ENCODE data around the gene MSL3B.
A peak's percentile ranks its signal among the peaks of the same experiment; 100 is the strongest.

Gene MSL3B

DNA sequence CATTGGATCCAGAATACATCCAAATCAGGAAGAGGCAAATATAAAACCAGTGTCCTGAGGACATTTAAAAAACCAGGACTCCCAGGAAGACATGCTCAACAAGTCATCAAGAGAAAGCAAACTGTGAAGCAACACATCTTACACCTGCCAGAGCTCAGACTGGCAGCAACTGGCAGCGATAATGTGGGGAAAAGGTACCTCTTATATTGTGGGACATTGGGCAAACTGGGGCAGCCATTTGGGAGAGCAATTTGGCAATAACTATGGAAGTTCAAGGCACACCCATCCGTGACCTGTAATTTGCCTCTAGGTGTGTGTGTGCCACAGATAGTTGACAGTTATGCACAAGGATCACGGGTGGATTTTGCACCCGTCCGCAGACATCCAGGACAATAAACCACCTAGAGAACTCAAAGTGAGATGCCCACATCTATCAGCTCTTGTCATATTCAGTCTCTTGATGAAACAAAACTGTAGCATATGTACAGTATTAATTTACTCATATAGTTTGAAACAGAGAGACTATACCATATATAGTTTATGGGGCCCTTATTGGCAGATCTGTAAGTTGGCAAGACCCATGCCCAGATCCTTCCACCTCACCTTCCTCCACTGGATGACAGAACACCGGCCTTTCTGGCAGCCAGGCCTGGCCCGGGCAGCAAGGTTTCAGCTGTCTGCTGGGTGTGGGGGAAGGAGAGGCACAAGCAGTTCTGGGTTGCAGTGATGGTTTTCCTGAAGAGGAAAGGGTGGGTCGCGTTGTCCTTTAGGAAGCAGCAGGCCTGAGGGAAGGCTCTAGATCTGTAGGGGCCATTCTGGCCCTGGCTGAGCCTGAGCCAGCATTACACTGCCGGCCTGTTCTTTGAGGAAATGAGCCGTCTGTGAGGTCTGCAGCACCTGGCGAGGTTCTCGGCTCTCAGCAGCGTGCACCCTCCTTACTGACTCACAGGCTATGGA is 32.7 kb downstream of the MSL3B start:
- Mint-ChIP-seq H3K27me3 (ENCODE audit: low read depth in 3 of 3) (peaks cover 0 to 2% (median 2%) of the 10 kb centered on the region in 3 donors), H3K27ac (peak overlapping the region in 2 of 6 donors; percentile 11 to 38), H3K4me3 (no peak overlapping the region), H3K36me3 (no peaks in the 10 kb centered on the region), H3K4me1 (no peaks in the 10 kb centered on the region), H3K9me3 (no peaks in the 10 kb centered on the region)
- DNase-seq: no peak

DNA sequence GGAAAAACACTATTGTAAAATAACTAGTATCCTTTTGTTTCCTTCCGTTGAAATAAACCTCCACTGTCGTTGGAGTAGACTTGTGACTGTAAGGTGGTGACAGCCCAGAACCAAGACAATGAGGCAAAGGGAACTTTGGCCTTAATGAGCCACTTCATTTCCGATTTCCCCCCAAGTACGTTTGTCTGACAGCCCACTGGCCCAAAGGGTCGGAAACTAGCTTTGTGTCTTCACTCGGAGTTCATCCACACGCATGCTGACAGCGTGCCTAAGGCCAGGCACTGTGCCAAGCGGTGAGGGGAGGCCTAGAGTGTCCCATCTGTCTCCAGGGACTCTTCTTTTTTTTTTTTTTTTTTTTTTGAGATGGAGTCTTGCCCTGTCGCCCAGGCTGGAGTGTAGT is 34.8 kb downstream of the MSL3B start:
- Mint-ChIP-seq H3K9me3 (no peaks in the 10 kb centered on the region), H3K4me3 (no peak overlapping the region), H3K27ac (no peak overlapping the region), H3K36me3 (no peaks in the 10 kb centered on the region), H3K27me3 (ENCODE audit: low read depth in 3 of 3) (peaks cover 0 to 2% (median 2%) of the 10 kb centered on the region in 3 donors), H3K4me1 (no peaks in the 10 kb centered on the region)
- DNase-seq: no peak

DNA sequence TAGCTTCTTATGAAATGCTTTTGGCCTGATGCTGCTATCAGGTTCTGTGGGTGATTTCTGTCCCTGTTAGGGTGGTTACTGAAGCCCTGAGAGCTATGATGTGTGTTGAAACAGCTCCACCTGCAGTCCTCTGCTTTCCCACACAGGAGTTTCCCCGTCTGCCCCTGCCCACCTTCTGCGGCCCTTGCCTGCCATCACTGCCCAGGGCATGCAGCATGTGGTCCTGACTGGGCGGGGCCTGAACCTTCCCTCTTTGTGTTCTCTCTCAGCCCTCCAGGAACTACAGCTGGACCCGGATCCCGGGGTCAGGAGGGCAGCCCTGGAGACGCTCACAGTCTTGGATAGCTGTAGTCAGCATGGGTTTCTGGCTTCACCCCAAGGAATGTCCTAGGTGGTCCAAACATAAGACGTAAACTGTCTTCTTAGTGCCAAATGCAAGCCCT is 35.3 kb downstream of the MSL3B start:
- no peaks in the 10 kb centered on the region for H3K36me3 Mint-ChIP-seq
- no peaks in the 10 kb centered on the region for H3K4me1 Mint-ChIP-seq
- no peaks in the 10 kb centered on the region for H3K9me3 Mint-ChIP-seq
- H3K4me3 Mint-ChIP-seq: no peak overlapping the region
- H3K27me3 Mint-ChIP-seq (ENCODE audit: low read depth in 3 of 3): peaks cover 0 to 3% (median 2%) of the 10 kb centered on the region in 3 donors
- H3K27ac Mint-ChIP-seq: no peak overlapping the region
- no peak for DNase-seq

DNA sequence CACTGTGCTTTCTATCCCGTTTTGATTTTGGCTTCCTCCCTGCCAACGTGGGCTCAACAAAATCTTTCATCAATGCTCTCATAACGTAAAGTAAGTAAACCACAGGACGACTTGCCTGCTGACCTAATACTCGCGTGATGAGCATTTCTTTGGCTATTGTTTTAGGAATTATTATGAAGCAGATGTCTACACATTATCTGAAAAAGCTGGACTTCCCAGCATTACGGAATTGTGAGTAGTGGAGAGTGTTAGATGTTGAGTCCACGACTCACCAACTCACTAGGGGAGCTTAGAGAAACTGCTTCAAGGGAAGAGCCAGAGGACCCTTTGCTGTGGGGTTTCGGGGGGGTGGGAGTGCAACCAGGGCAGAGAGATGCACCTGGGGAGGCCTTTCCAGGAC is 35.8 kb downstream of the MSL3B start:
- Mint-ChIP-seq H3K36me3 (no peaks in the 10 kb centered on the region), H3K27me3 (ENCODE audit: low read depth in 3 of 3) (peaks cover 0 to 5% (median 2%) of the 10 kb centered on the region in 3 donors), H3K4me3 (no peak overlapping the region), H3K4me1 (no peaks in the 10 kb centered on the region), H3K9me3 (no peaks in the 10 kb centered on the region), H3K27ac (no peak overlapping the region)
- no peak for DNase-seq

DNA sequence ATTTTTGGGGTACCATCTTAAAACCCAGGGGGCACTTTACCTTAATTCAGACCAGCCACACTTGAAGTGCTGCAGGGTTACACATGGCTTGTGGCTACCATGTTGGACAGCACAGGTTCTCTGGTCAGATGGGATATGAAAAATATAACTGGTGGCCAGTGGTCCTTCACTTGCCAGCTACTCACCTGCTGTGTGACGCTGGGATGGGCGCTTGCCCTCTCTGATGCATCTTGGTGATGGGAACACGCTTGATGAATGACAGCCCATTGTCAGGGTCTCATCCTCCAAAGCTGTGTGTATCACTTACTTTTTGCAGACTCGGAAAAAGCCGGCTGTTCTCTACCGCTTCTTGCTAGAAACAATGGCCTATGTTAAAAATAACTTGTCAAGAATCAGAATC is 36.3 kb downstream of the MSL3B start:
- Mint-ChIP-seq H3K4me1 (no peaks in the 10 kb centered on the region), H3K9me3 (no peaks in the 10 kb centered on the region), H3K36me3 (no peaks in the 10 kb centered on the region), H3K27ac (no peak overlapping the region), H3K4me3 (no peak overlapping the region), H3K27me3 (ENCODE audit: low read depth in 3 of 3) (peaks cover 0 to 5% (median 2%) of the 10 kb centered on the region in 3 donors)
- DNase-seq: no peak

DNA sequence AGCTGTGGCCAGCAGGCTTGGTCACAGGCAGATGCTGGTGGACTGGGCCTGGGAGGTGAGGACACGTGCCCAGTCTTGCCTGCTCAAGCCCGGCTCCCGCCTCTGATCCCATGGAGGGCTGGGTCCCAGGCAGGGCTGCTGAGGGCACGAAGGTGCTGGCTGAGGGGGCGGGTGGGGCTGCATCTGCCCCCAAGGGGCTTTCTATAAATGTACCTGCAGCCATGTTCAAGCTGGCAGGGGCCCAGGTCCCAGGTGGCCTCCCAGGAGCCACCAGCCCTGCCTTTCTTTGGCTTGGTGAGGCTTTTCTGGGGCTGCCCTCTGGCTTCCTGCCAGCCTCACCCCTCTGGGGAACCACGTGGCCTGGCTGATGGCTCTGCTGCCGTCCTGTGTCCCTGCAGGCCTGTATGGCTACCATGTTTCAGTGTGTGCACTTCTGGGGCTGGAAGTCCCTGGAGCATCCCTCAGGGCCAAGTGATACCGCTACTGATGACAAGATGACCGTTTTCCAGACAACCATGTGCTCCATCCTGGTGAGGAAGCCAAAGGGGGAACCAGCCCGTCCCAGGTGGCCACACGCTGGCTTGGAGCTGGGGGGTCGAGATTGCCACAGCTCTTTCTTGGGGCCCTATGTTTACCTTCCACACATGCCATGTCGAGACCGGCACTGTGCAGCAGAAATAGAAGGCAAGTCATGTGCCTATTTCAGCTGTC is 37.0 kb downstream of the MSL3B start:
- H3K27me3 Mint-ChIP-seq (ENCODE audit: low read depth in 3 of 3): peaks cover 0 to 5% (median 2%) of the 10 kb centered on the region in 3 donors
- H3K4me1 Mint-ChIP-seq: no peaks in the 10 kb centered on the region
- H3K27ac Mint-ChIP-seq: no peak overlapping the region
- no peaks in the 10 kb centered on the region for H3K9me3 Mint-ChIP-seq
- no peaks in the 10 kb centered on the region for H3K36me3 Mint-ChIP-seq
- no peak overlapping the region for H3K4me3 Mint-ChIP-seq
- DNase-seq: no peak

DNA sequence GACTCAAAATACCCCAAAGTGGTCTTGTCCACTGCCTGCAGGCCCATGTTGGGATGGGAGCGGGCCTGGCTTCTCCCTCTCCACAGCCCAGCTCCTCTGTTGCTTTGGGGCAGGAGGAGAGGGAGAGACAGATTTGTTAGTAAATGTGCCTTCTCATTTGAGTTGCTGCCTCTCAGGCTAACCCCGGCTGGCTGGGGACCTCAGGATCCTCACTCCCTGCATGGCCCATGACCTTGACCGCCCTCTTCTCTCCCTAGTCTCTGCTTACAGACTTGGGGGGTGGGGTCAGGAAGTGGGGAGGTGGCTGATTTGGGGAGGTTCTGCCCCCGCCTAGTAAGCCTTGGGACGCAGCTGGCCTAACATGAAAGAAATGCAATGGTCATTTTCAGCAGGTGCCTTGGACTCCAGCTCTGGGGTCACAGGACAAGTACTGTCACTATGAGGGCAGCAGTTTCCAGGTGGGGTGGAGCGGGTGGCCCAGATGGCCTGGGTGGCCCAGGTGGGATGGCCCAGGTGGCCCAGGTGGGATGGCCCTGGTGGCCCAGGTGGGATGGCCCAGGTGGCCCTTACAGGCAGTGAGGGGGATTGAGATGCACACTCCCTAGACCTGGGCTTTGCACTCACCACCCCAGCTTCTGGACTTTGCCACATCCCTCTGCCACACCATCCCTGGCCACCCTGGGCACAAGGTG is 37.9 kb downstream of the MSL3B start:
- Mint-ChIP-seq H3K27ac (no peak overlapping the region), H3K4me1 (no peaks in the 10 kb centered on the region), H3K27me3 (ENCODE audit: low read depth in 3 of 3) (peaks cover 0 to 4% (median 2%) of the 10 kb centered on the region in 3 donors), H3K4me3 (no peak overlapping the region), H3K36me3 (no peaks in the 10 kb centered on the region), H3K9me3 (no peaks in the 10 kb centered on the region)
- no peak for DNase-seq

DNA sequence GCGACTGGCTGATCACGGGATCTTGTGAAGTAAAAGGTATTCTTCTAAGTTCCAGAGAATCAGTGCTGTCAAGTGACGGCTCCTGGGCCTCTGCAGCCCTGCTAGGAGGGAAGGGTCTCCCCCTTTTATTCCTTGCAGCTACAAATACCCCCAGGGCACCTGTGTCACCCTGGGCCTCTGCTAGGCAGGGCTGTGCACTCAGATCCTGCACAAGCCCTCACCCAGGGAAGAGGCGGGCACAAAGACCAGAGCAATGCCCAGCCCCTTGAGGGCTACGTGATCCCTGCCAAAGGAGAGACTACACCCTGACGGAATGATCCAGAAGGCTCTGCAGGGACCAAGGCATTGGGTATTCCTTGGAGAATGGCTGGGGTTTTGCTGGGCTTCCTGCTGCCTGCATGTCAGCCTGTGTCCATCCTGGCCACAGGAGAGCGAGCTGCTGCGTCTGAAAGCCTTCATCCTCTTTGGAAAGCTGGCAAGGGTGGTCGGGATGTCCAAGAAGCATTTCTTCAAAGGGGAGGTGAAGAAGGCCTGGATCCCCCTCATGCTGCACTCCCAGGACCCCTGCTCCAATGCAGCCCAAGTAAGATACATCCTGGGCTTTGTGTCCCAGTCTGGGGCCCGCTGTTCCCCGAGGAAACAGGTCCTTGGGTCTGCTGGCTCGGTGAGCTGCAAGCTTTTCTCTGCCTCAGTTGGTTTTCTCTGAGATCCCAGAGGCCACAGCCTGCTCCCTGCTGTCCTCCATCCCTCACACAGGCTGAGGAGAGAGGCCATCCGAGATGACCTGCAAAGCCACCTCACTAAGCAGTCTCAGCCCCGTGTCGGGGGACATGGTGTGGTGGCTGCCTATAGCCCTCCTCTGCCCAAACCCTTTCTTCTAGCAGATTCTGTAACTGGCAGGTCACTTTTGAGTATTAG is 38.7 kb downstream of the MSL3B start:
- no peaks in the 10 kb centered on the region for H3K4me1 Mint-ChIP-seq
- no peak overlapping the region for H3K27ac Mint-ChIP-seq
- DNase-seq: no peak
- H3K36me3 Mint-ChIP-seq: no peaks in the 10 kb centered on the region
- no peaks in the 10 kb centered on the region for H3K9me3 Mint-ChIP-seq
- H3K27me3 Mint-ChIP-seq (ENCODE audit: low read depth in 3 of 3): peaks cover 0 to 4% (median 2%) of the 10 kb centered on the region in 3 donors
- H3K4me3 Mint-ChIP-seq: no peak overlapping the region

DNA sequence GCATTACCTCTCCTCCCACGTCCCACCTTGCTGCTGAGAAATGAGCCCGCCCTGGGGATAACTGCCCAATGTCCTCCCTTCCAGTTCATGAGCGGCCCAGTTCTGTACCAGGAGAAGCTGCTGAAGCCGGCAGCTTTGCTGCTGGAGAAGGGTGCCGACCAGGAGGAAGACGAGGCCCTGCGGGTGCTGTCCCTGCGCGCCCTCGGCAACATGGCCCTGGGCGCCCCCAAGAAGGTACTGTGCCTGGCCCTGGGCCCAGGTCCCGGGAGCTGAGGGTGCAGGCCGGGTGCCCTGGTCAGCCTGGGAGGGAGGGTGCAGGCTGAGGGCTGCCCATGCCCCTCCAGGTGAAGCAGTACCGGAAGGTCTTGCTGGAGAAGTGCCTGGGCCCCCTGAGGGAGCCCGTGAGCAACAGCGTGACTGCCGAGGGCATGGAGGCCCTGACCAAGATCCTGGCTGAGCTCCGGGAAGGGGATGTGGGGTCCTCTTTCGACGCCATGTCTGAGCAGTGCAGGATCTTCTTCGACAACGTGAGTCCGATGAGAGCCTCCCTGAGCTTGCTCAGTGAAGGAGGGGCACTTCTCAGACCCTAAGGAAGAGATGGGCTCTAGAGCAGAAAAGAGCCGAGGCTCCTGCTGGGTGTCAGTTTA is 39.5 kb downstream of the MSL3B start:
- no peak overlapping the region for H3K4me3 Mint-ChIP-seq
- H3K27me3 Mint-ChIP-seq (ENCODE audit: low read depth in 3 of 3): peaks cover 0 to 4% (median 0%) of the 10 kb centered on the region in 3 donors
- no peak for DNase-seq
- H3K4me1 Mint-ChIP-seq: no peaks in the 10 kb centered on the region
- no peak overlapping the region for H3K27ac Mint-ChIP-seq
- no peaks in the 10 kb centered on the region for H3K36me3 Mint-ChIP-seq
- no peaks in the 10 kb centered on the region for H3K9me3 Mint-ChIP-seq

DNA sequence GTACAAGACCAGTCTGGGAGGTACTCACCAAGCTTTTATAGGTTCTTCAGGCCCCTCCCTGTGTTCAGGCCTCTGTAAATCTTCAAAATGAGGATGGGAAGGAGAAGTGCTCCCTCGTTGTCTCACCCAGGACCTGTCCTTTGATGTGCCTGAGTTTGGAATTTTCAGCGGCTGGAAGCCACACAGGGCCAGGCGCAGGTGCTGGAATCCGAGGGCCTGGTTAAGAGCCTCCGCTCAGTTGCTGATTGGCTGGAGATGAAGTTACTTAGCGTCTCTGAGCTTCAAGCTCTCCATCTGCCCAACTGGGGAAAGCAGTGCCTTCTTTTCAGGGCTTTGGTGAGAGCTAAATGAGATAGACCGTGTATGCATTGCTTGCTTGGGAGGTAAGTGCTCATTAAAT is 43.8 kb downstream of the MSL3B start:
- Mint-ChIP-seq H3K9me3 (no peaks in the 10 kb centered on the region), H3K27me3 (ENCODE audit: low read depth in 3 of 3) (peaks cover 0 to 7% (median 0%) of the 10 kb centered on the region in 3 donors), H3K27ac (no peak overlapping the region), H3K36me3 (no peaks in the 10 kb centered on the region), H3K4me3 (no peak overlapping the region), H3K4me1 (no peaks in the 10 kb centered on the region)
- DNase-seq: no peak

DNA sequence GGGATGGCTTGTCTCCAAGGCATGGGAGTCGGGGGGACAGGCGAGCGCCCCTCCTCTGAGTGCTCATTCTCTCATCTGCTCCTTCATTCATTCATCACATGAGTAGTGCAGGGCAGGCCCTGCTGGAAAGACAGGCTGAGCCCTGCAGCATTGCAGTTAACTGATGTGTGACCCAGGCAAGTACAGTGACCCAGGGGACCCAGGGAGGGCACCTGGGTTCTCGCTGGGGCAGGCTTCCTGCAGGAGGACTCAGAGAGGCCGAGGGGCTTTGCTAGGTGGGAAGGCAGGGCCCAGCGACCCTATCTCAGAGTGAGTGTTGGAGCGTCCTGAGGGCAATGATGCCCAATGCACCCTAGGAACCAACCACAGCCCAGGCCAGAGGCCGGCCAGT is 44.5 kb downstream of the MSL3B start:
- H3K36me3 Mint-ChIP-seq: no peaks in the 10 kb centered on the region
- H3K27me3 Mint-ChIP-seq (ENCODE audit: low read depth in 3 of 3): peaks cover 0 to 7% (median 1%) of the 10 kb centered on the region in 3 donors
- DNase-seq: no peak
- no peak overlapping the region for H3K4me3 Mint-ChIP-seq
- no peak overlapping the region for H3K27ac Mint-ChIP-seq
- no peaks in the 10 kb centered on the region for H3K9me3 Mint-ChIP-seq
- no peaks in the 10 kb centered on the region for H3K4me1 Mint-ChIP-seq

DNA sequence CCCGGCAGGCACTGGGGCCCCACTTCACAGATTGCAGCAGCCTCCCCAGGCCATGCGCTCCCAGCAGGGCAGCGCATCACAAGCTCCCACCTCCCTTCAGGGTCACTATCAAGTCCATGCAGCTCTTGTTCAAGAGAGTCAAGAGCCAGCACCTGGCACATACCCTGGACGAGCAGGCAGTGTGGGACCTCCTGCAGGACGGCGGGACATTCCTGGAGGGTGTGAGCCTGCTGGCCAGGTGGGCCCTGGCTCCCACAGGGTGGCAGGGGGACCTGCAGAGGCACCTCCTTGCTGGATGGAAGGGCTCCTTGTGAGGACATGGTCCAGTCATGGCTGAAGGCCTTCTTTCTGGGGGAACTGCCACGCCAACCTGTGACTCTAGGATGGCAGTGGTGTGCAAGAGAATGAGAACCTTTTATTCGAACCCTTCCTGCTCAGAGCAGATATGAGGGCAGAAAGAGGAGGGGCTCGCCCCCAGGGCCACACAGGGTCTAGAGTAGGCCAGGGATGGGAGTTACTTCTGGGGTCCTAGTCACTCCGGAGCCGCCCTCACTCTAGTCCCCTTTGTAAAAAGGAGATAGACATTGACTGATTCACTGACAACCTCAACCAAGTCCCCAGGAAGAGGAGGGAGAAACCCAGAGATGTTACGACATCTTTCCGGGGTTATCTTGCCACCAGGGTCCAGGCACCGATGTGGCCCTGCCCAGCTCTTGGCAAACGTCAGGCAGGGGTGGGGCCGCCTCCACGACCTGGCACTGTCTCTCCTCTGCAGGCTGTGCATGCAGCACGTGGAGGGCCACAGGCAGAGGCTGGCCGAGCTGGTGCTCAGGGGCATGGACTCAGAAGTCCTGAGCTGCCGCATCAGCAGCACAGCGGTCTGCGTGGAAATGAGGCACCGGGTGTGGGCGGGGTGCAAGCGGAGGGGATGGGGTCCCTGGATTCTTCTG is 45.1 kb downstream of the MSL3B start:
- Mint-ChIP-seq H3K27ac (no peak overlapping the region), H3K27me3 (ENCODE audit: low read depth in 3 of 3) (peaks cover 0 to 7% (median 1%) of the 10 kb centered on the region in 3 donors), H3K9me3 (no peaks in the 10 kb centered on the region), H3K36me3 (no peaks in the 10 kb centered on the region), H3K4me1 (no peaks in the 10 kb centered on the region), H3K4me3 (no peak overlapping the region)
- no peak for DNase-seq
